K562 (cell line): ENCODE results near the gene PHLDB1. TPM values are rescaled to one million over a fixed set of nuclear protein-coding genes. Genes with fewer than 3 reads are reported as not detected.

Source experiments
- ATAC-seq: fragments of 200-7000 bp; cut with Tn5 transposase; 3 replicates; pipeline ENCODE4 v1.9.1; 2020; ENCODE audit warnings: moderate library complexity
- BruUV-seq: library from RNA; stranded (reverse); fragments of 400-500 nt; replicated peaks from 2 replicates; lab custom pipeline; 2021; lab: Mats Ljungman, UMichigan
- CTCF ChIA-PET: fragments of 300-600 bp; formaldehyde crosslinking; extraction: SDS; loops from one replicate; lab custom pipeline; 2021; ENCODE audit warnings: low intra/inter-chr PET ratio; lab: Yijun Ruan, JAX
- POLR2A ChIA-PET: fragments of 300-600, 350-650 bp; sonication (Branson Sonifier 250); formaldehyde crosslinking; extraction: SDS; loops from one replicate; lab custom pipeline; 2021; ENCODE audit warnings: antibody characterized with exemption, inconsistent platforms; lab: Yijun Ruan, JAX
- DNase-seq, 4 experiments: peaks; one replicate each; pipeline versions ENCODE4 v3.0.0 to v3.0.0-alpha.2; 2011 to 2018; ENCODE audit warnings: low spot score in 3 of 4, mixed read lengths in 3 of 4; ENCODE audit errors: extremely low read depth in 1 of 4
- FAIRE-seq: peaks from 2 replicates; lab custom pipeline; 2011; peaks lifted over from hg19 to GRCh38; lab: Jason Lieb, UNC
- H2AFZ ChIP-seq: 2 replicates; pipeline ENCODE4 v1.6.0; 2011; ENCODE audit warnings: low read depth, low read length, control low read depth, inconsistent platforms
- H3K27ac ChIP-seq: fragments of 200-600 bp; 3 replicates; pipeline ENCODE4 v1.8.0; 2011; ENCODE audit warnings: low read depth, mild to moderate bottlenecking, control low read depth, inconsistent platforms, low read length, moderate library complexity, mixed read lengths; ENCODE audit errors: extremely low read depth
- H3K27me3 ChIP-seq, 2 experiments: fragments of 300-600 bp in 1 of 2; 2 replicates in 1 of 2; 3 replicates in 1 of 2; pipeline versions ENCODE4 v1.6.0 to v1.8.0; 2011; ENCODE audit warnings: inconsistent platforms in 2 of 2, low read length in 2 of 2, mild to moderate bottlenecking in 1 of 2, mixed read lengths in 1 of 2, moderate library complexity in 1 of 2; ENCODE audit not compliant: control insufficient read depth in 2 of 2, insufficient read depth in 2 of 2
- H3K36me3 ChIP-seq: fragments of 300-600 bp; 3 replicates; pipeline ENCODE4 v1.8.0; 2011; ENCODE audit warnings: mild to moderate bottlenecking, low read length, inconsistent platforms; ENCODE audit not compliant: control insufficient read depth, insufficient read depth
- H3K4me1 ChIP-seq, 2 experiments: fragments of 200-600 bp in 1 of 2; replicated peaks in 1 of 2; 2 replicates in 1 of 2; 3 replicates in 1 of 2; pipeline versions ENCODE4 v1.5.1 to v1.8.0; 2011; ENCODE audit warnings: inconsistent platforms in 2 of 2, low read length in 2 of 2, mild to moderate bottlenecking in 1 of 2, mixed read lengths in 1 of 2, moderate library complexity in 1 of 2; ENCODE audit not compliant: control insufficient read depth in 2 of 2, insufficient read depth in 2 of 2
- H3K4me2 ChIP-seq: 2 replicates; pipeline ENCODE4 v1.6.1; 2011; ENCODE audit warnings: low read length, control low read depth, inconsistent platforms, mixed read lengths; ENCODE audit not compliant: insufficient read depth
- H3K4me3 ChIP-seq: fragments of 200-600 bp; sonication (generic), shearing (Covaris generic); 2 replicates; pipeline ENCODE4 v1.5.1; 2016; ENCODE audit warnings: control low read depth, inconsistent platforms
- H3K79me2 ChIP-seq: fragments of 200-600 bp; 3 replicates; pipeline ENCODE4 v1.8.0; 2011; ENCODE audit warnings: low read length, inconsistent platforms; ENCODE audit not compliant: control insufficient read depth, insufficient read depth
- H3K9ac ChIP-seq, 2 experiments: 2 replicates each; pipeline versions ENCODE4 v1.6.0 to v1.6.1; 2011; ENCODE audit warnings: low read depth in 2 of 2, low read length in 2 of 2, control low read depth in 1 of 2, inconsistent platforms in 1 of 2, mild to moderate bottlenecking in 1 of 2, mixed read lengths in 1 of 2; ENCODE audit not compliant: insufficient read depth in 1 of 2
- H3K9me1 ChIP-seq: one replicate; pipeline ENCODE4 v1.6.0; 2011; ENCODE audit warnings: inconsistent platforms, mild to moderate bottlenecking, low read length, moderate library complexity; ENCODE audit not compliant: control insufficient read depth, insufficient read depth
- H3K9me3 ChIP-seq: replicated peaks from 2 replicates; pipeline ENCODE4 v1.5.1; 2011; ENCODE audit warnings: low read depth, low read length, inconsistent platforms; ENCODE audit not compliant: control insufficient read depth, insufficient read depth
- H4K20me1 ChIP-seq: replicated peaks from 2 replicates; pipeline ENCODE4 v1.6.1; 2011; ENCODE audit warnings: low read length, inconsistent platforms, mixed read lengths; ENCODE audit not compliant: control insufficient read depth, insufficient read depth
- ELK3 ChIP-seq: fragments of 450-650 bp; formaldehyde crosslinking; IDR thresholded peaks from 2 replicates; pipeline ENCODE4 v1.4.0; 2020; ENCODE audit warnings: mild to moderate bottlenecking
- ETV1 ChIP-seq: fragments of 450-650 bp; conservative IDR thresholded peaks from 2 replicates; pipeline ENCODE4 v1.6.1; 2016; ENCODE audit warnings: missing genetic modification characterization, control low read depth, low read depth, missing compliant biosample characterization
- FOXK2 ChIP-seq, 2 experiments: fragments of 450-650 bp; IDR thresholded peaks in 1 of 2; conservative IDR thresholded peaks in 1 of 2; 2 replicates each; pipeline ENCODE4 v1.6.1; 2016; ENCODE audit warnings: low read depth in 2 of 2, mild to moderate bottlenecking in 1 of 2
- JUNB ChIP-seq: fragments of 450-650 bp; formaldehyde crosslinking; conservative IDR thresholded peaks from 2 replicates; pipeline ENCODE4 v1.4.0; 2020; ENCODE audit warnings: mild to moderate bottlenecking
- MAZ ChIP-seq, 2 experiments: fragments of 450-650 bp in 1 of 2; sonication (generic) in 1 of 2; formaldehyde crosslinking; IDR thresholded peaks in 1 of 2; conservative IDR thresholded peaks in 1 of 2; 2 replicates each; pipeline versions ENCODE4 v1.4.0 to v1.5.0; 2020; ENCODE audit warnings: mild to moderate bottlenecking in 1 of 2, missing genetic modification reagents in 1 of 2
- MEF2A ChIP-seq: IDR thresholded peaks from 2 replicates; pipeline ENCODE4 v1.6.1; 2011; ENCODE audit warnings: low read depth, mild to moderate bottlenecking, low read length, moderate library complexity; ENCODE audit not compliant: control insufficient read depth
- NFE2 ChIP-seq: IDR thresholded peaks from 2 replicates; pipeline ENCODE4 v1.6.1; 2014; ENCODE audit warnings: antibody characterized with exemption, low read depth
- RBM39 ChIP-seq: fragments of 200-400 bp; formaldehyde crosslinking; optimal IDR thresholded peaks from 2 replicates; pipeline ENCODE3; 2018; ENCODE audit warnings: low read depth, low read length
- SAFB2 ChIP-seq: fragments of 200-400 bp; formaldehyde crosslinking; IDR thresholded peaks from 2 replicates; pipeline ENCODE4 v1.6.1; 2018; ENCODE audit warnings: borderline replicate concordance, low read length, low read depth, moderate library complexity; ENCODE audit not compliant: severe bottlenecking
- SLC30A9 ChIP-seq: fragments of 250-450 bp; sonication (Bioruptor Pico); IDR thresholded peaks from 2 replicates; pipeline ENCODE4 v1.8.0; 2022; ENCODE audit warnings: mild to moderate bottlenecking, moderate library complexity
- ZFP36 ChIP-seq: fragments of 150-350 bp; IDR thresholded peaks from 2 replicates; pipeline ENCODE4 v1.6.1; 2018; ENCODE audit warnings: low read length, low read depth; ENCODE audit not compliant: partially characterized antibody
- ZNF384 ChIP-seq: IDR thresholded peaks from 2 replicates; pipeline ENCODE4 v1.6.1; 2012; ENCODE audit warnings: low read depth, low read length, improper control_type of control experiment
- ZNF583 ChIP-seq: fragments of 250-450 bp; sonication (Bioruptor Pico); IDR thresholded peaks from 2 replicates; pipeline ENCODE4 v1.4.0; 2020
- ZNF609 ChIP-seq: sonication (generic); formaldehyde crosslinking; IDR thresholded peaks from 2 replicates; pipeline ENCODE4 v1.8.1; 2023; ENCODE audit warnings: missing genetic modification reagents, mild to moderate bottlenecking, borderline replicate concordance
- WGBS: fragments of 100-300 bp; shearing (Covaris generic); methylation state at CpG from one replicate; pipeline ENCODE4 v1.1.6; 2016; ENCODE audit warnings: low coverage, mixed read lengths; ENCODE audit not compliant: insufficient coverage; ENCODE audit errors: missing lambda C conversion rate; 5-methylcytosine and 5-hydroxymethylcytosine counted together
- in situ Hi-C: fragments of 300-500 bp; cut with MboI; formaldehyde crosslinking; loops from 4 replicates; pipeline ENCODE4 v1.15.0; 2018; ENCODE audit warnings: inconsistent platforms, mixed read lengths
- intact Hi-C: fragments of 100-400 bp; cut with micrococcal nuclease; formaldehyde crosslinking; loops from 2 replicates; pipeline ENCODE4 v1.14.2; 2022
- polyA plus RNA-seq, 8 experiments: library from polyadenylated mRNA; depleted of rRNA in 4 of 8; stranded (reverse) in 5 of 8; unstranded in 3 of 8; fragments of >200 nt; fragmentation: Nextera tagmentation in 2 of 8; fragmentation: Illumina TruSeq in 1 of 8; extraction: Ambion mirVana in 2 of 8; extraction: Trizol in 1 of 8; gene quantifications; 2 replicates each; pipeline versions ENCODE4 v1.2.1 to v1.2.3, GENCODE V29; 2011 to 2014; ENCODE audit warnings: inconsistent platforms in 1 of 8, missing spikeins in 1 of 8
- total RNA-seq, 7 experiments: library from RNA; depleted of rRNA in 6 of 7; stranded (reverse); fragments of >200 nt in 6 of 7; fragmentation: Illumina TruSeq in 2 of 7; extraction: Trizol in 2 of 7; gene quantifications; 2 replicates each; pipeline versions ENCODE4 v1.2.1 to v1.2.3, GENCODE V29; 2011 to 2021; ENCODE audit warnings: low replicate concordance in 1 of 7

The PHLDB1 gene
- total and polyA plus RNA-seq, 9 of the 15 experiments (the other 6 are each of a cell fraction or from before 2014, with no cell fraction given) = 2.0 to 28.7 (median 16.2) TPM

- TF ChIP-seq ZNF384 = no peak
- TF ChIP-seq, all 486 proteins: peak for 0
Measured at GRCh38 chr11:118696673-118697226, 89.3 kb downstream of the PHLDB1 start (continued).

GRCh38 chr11:118697346-118697745 lies 89.9 kb downstream of the PHLDB1 start:
- DNase-seq = no peak

More at GRCh38 chr11:118697346-118697745, 89.9 kb downstream of the PHLDB1 start:
- POLR2A ChIA-PET = interaction anchor here (0.5 to 1.5 kb wide), 4 partner anchors 18 to 213 kb away, joined by 3 to 5 read pairs (median 3); partner anchors contain the start of gene TREH
- Histone ChIP-seq H3K4me1 (peaks cover 0 to 14% of the 10 kb centered on the region in 2 experiments; a peak in 3 of 5 replicates), H3K36me3 (no peaks in the 10 kb centered on the region), H3K9me1 (no peaks in the 10 kb centered on the region), H4K20me1 (no peaks in the 10 kb centered on the region), H2AFZ (peak overlapping the region; percentile 62), H3K4me3 (no peak overlapping the region), H3K79me2 (no peaks in the 10 kb centered on the region), H3K4me2 (no peak overlapping the region), H3K9ac (0 out of 4 replicates have a peak overlapping the region, but pooled peaks of 1 of the 2 experiments have one; percentile 43), H3K9me3 (no peaks in the 10 kb centered on the region), H3K27me3 (no peaks in the 10 kb centered on the region), H3K27ac (no peak overlapping the region)
- no peak for ATAC-seq
- BruUV-seq = no TSS peak
- CTCF ChIA-PET = no interaction called here
- in situ Hi-C loops (no loop called here), intact Hi-C loops (no loop called here)
- no peak for FAIRE-seq
- TF ChIP-seq SLC30A9 (no peak), ELK3 (CRISPR knock-in tag) (no peak), ZNF583 (CRISPR knock-in tag) (no peak), JUNB (no peak), ZNF609 (CRISPR knock-in tag) (no peak), MEF2A (no peak), ETV1 (tag) (no peak), NFE2 (no peak), MAZ (CRISPR knock-in tag; conservative IDR thresholded peaks at IDR 0.05 in 1 of 2, IDR thresholded peaks at IDR 0.05 in 1 of 2) (no peak), FOXK2 (conservative IDR thresholded peaks at IDR 0.05 in 1 of 2, IDR thresholded peaks at IDR 0.05 in 1 of 2; ENCODE audit: low read depth in 2 of 2) (no peak), SAFB2 (no peak), ZFP36 (no peak), RBM39 (no peak)
- WGBS = 56% methylated on average over 8 of the region's 8 CpGs
